Neuronal stem cell (in vitro differentiated cells): ENCODE measurements around the gene SNRK.

Experiments used
- DNase-seq: peaks from one replicate; pipeline ENCODE4 v3.0.0-alpha.2; 2013; ENCODE audit warnings: low spot score
- H2AFZ ChIP-seq: one replicate; pipeline ENCODE4 v1.6.1; 2013; ENCODE audit warnings: mild to moderate bottlenecking, low read length, inconsistent platforms
- H2AK5ac ChIP-seq: 2 replicates; pipeline ENCODE4 v1.6.1; 2013; ENCODE audit warnings: low read depth, mild to moderate bottlenecking, inconsistent platforms, low read length, moderate library complexity, mixed read lengths
- H2BK120ac ChIP-seq: 2 replicates; pipeline ENCODE4 v1.6.1; 2013; ENCODE audit warnings: low read depth, mild to moderate bottlenecking, inconsistent platforms, low read length, moderate library complexity, mixed read lengths
- H2BK12ac ChIP-seq: one replicate; pipeline ENCODE4 v1.6.1; 2013; ENCODE audit warnings: low read length, inconsistent platforms
- H2BK15ac ChIP-seq: 2 replicates; pipeline ENCODE4 v1.6.1; 2013; ENCODE audit warnings: mild to moderate bottlenecking, low read length, inconsistent platforms, mixed read lengths
- H2BK5ac ChIP-seq: one replicate; pipeline ENCODE4 v1.6.1; 2013; ENCODE audit warnings: inconsistent platforms, mild to moderate bottlenecking, low read length, moderate library complexity
- H3K14ac ChIP-seq: one replicate; pipeline ENCODE4 v1.6.1; 2013; ENCODE audit warnings: low read length, inconsistent platforms
- H3K18ac ChIP-seq: 2 replicates; pipeline ENCODE4 v1.6.1; 2013; ENCODE audit warnings: low read length, inconsistent platforms
- H3K23ac ChIP-seq: 2 replicates; pipeline ENCODE4 v1.6.1; 2013; ENCODE audit warnings: low read depth, mild to moderate bottlenecking, mixed read lengths, low read length, inconsistent platforms; ENCODE audit not compliant: poor library complexity
- H3K27ac ChIP-seq: replicated peaks from 3 replicates; pipeline ENCODE4 v1.5.1; 2013; ENCODE audit warnings: low read length, inconsistent platforms
- H3K27me3 ChIP-seq, 3 experiments: 2 replicates each; pipeline ENCODE4 v1.6.1; 2013; ENCODE audit warnings: low read length in 3 of 3, mild to moderate bottlenecking in 2 of 3, inconsistent platforms in 1 of 3, low read depth in 1 of 3, mixed read lengths in 1 of 3, moderate library complexity in 1 of 3; ENCODE audit not compliant: control insufficient read depth in 3 of 3, insufficient read depth in 3 of 3
- H3K36me3 ChIP-seq, 2 donors: replicated peaks in 1 of 2; 2 replicates each; pipeline ENCODE4 v1.6.1; 2013; ENCODE audit warnings: low read length in 2 of 2; ENCODE audit not compliant: control insufficient read depth in 2 of 2, insufficient read depth in 2 of 2
- H3K4ac ChIP-seq: 2 replicates; pipeline ENCODE4 v1.6.1; 2013; ENCODE audit warnings: inconsistent platforms, mild to moderate bottlenecking, low read length, moderate library complexity
- H3K4me1 ChIP-seq, 2 donors: 1 replicate in 1 of 2; 2 replicates in 1 of 2; pipeline ENCODE4 v1.6.1; 2013; ENCODE audit warnings: low read length in 2 of 2, low read depth in 1 of 2; ENCODE audit not compliant: control insufficient read depth in 2 of 2, insufficient read depth in 1 of 2
- H3K4me2 ChIP-seq: one replicate; pipeline ENCODE4 v1.6.1; 2013; ENCODE audit warnings: mild to moderate bottlenecking, low read length, inconsistent platforms; ENCODE audit not compliant: insufficient read depth, poor library complexity, severe bottlenecking
- H3K4me3 ChIP-seq, 2 donors: 2 replicates each; pipeline ENCODE4 v1.5.1; 2013; ENCODE audit warnings: low read length in 2 of 2, mild to moderate bottlenecking in 2 of 2, inconsistent platforms in 1 of 2, moderate library complexity in 1 of 2
- H3K79me1 ChIP-seq: one replicate; pipeline ENCODE4 v1.6.1; 2013; ENCODE audit warnings: low read depth, mild to moderate bottlenecking, inconsistent platforms, low read length, moderate library complexity
- H3K9ac ChIP-seq: one replicate; pipeline ENCODE4 v1.6.1; 2013; ENCODE audit warnings: mild to moderate bottlenecking, low read depth, low read length, inconsistent platforms; ENCODE audit not compliant: poor library complexity
- H3K9me3 ChIP-seq, 2 donors: replicated peaks in 1 of 2; 2 replicates each; pipeline versions ENCODE3 to v1.6.1; 2013; ENCODE audit warnings: low read length in 2 of 2, mild to moderate bottlenecking in 2 of 2, inconsistent platforms in 1 of 2, low read depth in 1 of 2, mixed read lengths in 1 of 2, moderate library complexity in 1 of 2; ENCODE audit not compliant: control insufficient read depth in 2 of 2, insufficient read depth in 1 of 2
- H4K8ac ChIP-seq: one replicate; pipeline ENCODE4 v1.6.1; 2013; ENCODE audit warnings: low read depth, mild to moderate bottlenecking, inconsistent platforms, low read length, moderate library complexity
- H4K91ac ChIP-seq: one replicate; pipeline ENCODE4 v1.6.1; 2013; ENCODE audit warnings: low read length, low read depth, mild to moderate bottlenecking, inconsistent platforms; ENCODE audit not compliant: poor library complexity
- WGBS, 2 donors: extraction: QIAGEN DNeasy Blood & Tissue Kit; methylation state at CpG; one replicate each; pipeline ENCODE4 v1.1.7; 2013; ENCODE audit warnings: missing lambda C conversion rate in 2 of 2, mixed read lengths in 1 of 2; ENCODE audit not compliant: insufficient read length in 2 of 2, insufficient replicate concordance in 1 of 2; ENCODE audit errors: extremely low coverage in 2 of 2; 5-methylcytosine and 5-hydroxymethylcytosine counted together

Gene SNRK

DNA sequence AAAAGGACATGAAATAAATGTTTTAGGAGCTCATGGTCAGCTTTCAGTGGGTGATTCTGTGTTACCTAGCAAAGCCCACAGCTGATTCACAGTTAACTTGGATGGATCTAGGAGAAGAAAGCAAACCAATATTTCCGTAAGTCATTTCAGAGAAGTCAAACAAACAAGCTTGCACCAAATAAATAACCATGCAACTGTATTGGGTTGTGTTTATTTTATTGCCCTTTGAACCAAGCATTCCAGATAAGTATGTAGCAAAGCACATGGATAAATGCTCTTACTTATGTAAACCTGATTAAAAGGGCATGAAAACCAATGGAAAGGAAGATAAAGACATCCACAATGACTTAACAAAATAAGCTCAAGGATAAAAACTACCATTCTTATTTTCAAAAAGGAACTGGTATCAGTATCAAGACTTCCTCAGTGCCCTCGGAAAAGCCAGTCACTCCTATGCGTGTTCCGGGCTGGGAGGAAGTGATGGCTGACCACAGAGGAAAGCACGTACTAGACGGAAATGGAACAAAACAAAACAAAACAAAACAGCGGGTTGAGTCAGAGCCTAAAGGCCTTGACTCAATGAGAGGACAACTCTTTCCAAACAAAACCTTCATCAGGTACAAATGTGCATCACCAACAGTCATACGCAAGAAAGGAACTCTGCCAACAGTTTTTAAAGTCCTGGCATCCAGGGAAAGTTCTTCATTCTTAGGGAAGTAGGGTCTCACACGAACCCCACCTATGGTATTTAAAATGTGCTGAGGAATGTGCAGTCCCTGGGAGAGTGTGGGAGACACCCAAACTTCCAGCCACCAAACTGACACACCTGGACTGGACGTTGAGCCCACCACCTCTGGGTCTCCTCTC, 103.3 kb downstream of the SNRK start:
- Histone ChIP-seq H3K4me1 (peaks cover 0 to 3% of the 10 kb centered on the region in 2 donors), H3K27ac (no peak overlapping the region), H3K79me1 (no peaks in the 10 kb centered on the region), H4K8ac (no peak overlapping the region), H3K14ac (no peak overlapping the region), H3K4ac (no peak overlapping the region), H4K91ac (no peak overlapping the region), H2BK12ac (no peak overlapping the region), H3K4me2 (no peak overlapping the region), H2BK120ac (no peak overlapping the region), H3K4me3 (no peak overlapping the region), H3K18ac (no peak overlapping the region), H2AK5ac (no peak overlapping the region), H3K9ac (no peak overlapping the region), H2BK15ac (no peak overlapping the region), H3K9me3 (no peaks in the 10 kb centered on the region), H3K27me3 (no peaks in the 10 kb centered on the region), H2BK5ac (no peak overlapping the region), H2AFZ (no peak overlapping the region), H3K23ac (no peak overlapping the region), H3K36me3 (no peaks in the 10 kb centered on the region)
- no peak for DNase-seq
- WGBS, 2 donors, result no CpG with 5 or more reads among the region's 10 CpGs

DNA sequence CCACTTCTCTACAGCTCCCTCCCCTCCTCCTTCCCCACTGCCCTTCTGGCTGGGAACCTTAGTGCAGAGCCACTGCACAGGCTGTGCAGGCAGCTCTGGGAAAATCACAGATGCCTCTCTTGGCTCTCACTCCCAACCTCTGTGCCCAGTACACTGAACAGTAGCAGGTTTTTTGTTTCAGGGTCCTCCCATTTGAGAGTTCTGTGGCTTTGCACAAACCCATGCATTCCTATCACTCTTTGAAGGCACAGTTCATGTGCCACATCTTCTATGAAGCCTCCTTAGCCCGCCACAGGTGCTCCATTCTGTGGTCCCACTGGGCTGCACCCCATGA, 103.9 kb downstream of the SNRK start:
- DNase-seq, result no peak
- no peak overlapping the region for H3K27ac ChIP-seq

DNA sequence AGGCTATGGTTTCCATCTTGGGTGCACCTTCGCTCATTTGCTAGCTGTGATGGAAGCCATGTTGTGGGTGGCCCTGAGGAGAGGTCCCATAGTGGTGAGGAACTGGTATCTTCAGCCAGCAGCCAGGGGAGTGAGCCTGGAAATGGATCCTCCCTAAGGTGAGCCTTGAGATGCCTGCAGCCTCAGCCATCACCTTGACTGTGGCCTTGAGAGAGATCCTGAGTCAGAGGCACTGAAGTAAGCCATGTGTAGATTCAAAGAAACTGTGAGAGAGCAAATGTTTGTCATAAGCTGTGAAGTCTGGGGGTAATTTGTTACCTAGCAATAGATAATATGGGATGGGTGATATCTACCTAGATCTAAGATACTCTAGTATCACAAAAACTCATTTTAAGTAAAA, 105.3 kb downstream of the SNRK start:
- peak overlapping the region; percentile 52 for H3K23ac ChIP-seq
- no peaks in the 10 kb centered on the region for H3K79me1 ChIP-seq
- H3K27ac ChIP-seq, result no peak overlapping the region
- no peak overlapping the region for H3K4me3 ChIP-seq
- H2BK15ac ChIP-seq, result no peak overlapping the region
- no peak overlapping the region for H3K4ac ChIP-seq
- no peak overlapping the region for H3K14ac ChIP-seq
- H2BK5ac ChIP-seq, result no peak overlapping the region
- H3K36me3 ChIP-seq, result no peaks in the 10 kb centered on the region
- no peaks in the 10 kb centered on the region for H3K9me3 ChIP-seq
- DNase-seq, result no peak
- H2AK5ac ChIP-seq, result no peak overlapping the region
- no peak overlapping the region for H4K8ac ChIP-seq
- H3K27me3 ChIP-seq, result no peaks in the 10 kb centered on the region
- H3K4me2 ChIP-seq, result no peak overlapping the region
- H2AFZ ChIP-seq, result no peak overlapping the region
- no peak overlapping the region for H3K9ac ChIP-seq
- no CpG with 5 or more reads among the region's 1 CpG for WGBS, 2 donors
- no peak overlapping the region for H4K91ac ChIP-seq
- H2BK12ac ChIP-seq, result no peak overlapping the region
- H2BK120ac ChIP-seq, result no peak overlapping the region
- H3K18ac ChIP-seq, result no peak overlapping the region
- H3K4me1 ChIP-seq, result peaks cover 0 to 3% of the 10 kb centered on the region in 2 donors

More for the DNA sequence above, 103.9 kb downstream of the SNRK start:
- H2AK5ac ChIP-seq, result no peak overlapping the region
- no peak overlapping the region for H3K4me3 ChIP-seq
- H3K14ac ChIP-seq, result no peak overlapping the region
- H2BK15ac ChIP-seq, result no peak overlapping the region
- H3K18ac ChIP-seq, result no peak overlapping the region
- no peak overlapping the region for H3K9ac ChIP-seq
- H3K9me3 ChIP-seq, result no peaks in the 10 kb centered on the region
- no peak overlapping the region for H3K23ac ChIP-seq
- no peaks in the 10 kb centered on the region for H3K79me1 ChIP-seq
- no peak overlapping the region for H2BK12ac ChIP-seq
- H3K4ac ChIP-seq, result no peak overlapping the region
- H4K8ac ChIP-seq, result no peak overlapping the region
- peaks cover 0 to 3% of the 10 kb centered on the region in 2 donors for H3K4me1 ChIP-seq
- no peak overlapping the region for H2AFZ ChIP-seq
- no peak overlapping the region for H2BK120ac ChIP-seq
- H3K4me2 ChIP-seq, result no peak overlapping the region
- no peaks in the 10 kb centered on the region for H3K36me3 ChIP-seq
- H2BK5ac ChIP-seq, result no peak overlapping the region
- no peak overlapping the region for H4K91ac ChIP-seq
- no peaks in the 10 kb centered on the region for H3K27me3 ChIP-seq
- no CpG with 5 or more reads among the region's 1 CpG for WGBS, 2 donors

DNA sequence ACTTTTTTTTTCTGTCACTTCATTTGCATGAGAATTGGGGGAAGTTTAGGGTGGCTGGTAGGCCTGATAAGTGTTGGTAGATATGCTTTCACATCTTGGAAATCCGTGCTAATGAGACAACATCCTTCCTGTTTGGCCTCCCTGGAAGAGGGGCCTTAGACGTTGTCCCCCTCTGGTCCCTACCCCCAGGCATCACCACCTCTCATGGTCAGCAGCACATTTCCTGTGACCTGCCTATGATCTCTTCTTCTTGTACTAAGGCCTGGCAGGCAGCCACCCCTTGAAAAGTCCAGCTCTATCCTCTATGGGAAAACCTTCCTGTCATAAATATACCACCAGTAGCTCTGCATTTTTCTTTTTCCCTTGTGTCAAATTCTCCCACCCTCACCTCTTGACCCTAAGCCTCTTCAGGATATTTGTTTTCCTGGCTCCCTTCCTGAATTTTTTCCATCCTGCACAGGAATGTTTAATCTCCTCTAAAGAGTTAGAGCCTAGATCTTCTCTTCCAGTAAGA, 107.8 kb downstream of the SNRK start:
- H3K4me1 ChIP-seq, result no peaks in the 10 kb centered on the region
- no peak overlapping the region for H3K27ac ChIP-seq
- DNase-seq, result no peak
- H4K8ac ChIP-seq, result no peak overlapping the region
- no peak overlapping the region for H2BK5ac ChIP-seq
- H2BK120ac ChIP-seq, result no peak overlapping the region
- H3K18ac ChIP-seq, result no peak overlapping the region
- no peak overlapping the region for H2AFZ ChIP-seq
- H3K4me3 ChIP-seq, result no peak overlapping the region
- H3K14ac ChIP-seq, result no peak overlapping the region
- no peak overlapping the region for H3K4me2 ChIP-seq
- no peak overlapping the region for H2BK12ac ChIP-seq
- H3K4ac ChIP-seq, result no peak overlapping the region
- H3K9ac ChIP-seq, result no peak overlapping the region
- no CpG with 5 or more reads among the region's 2 CpGs for WGBS, 2 donors
- H3K36me3 ChIP-seq, result no peaks in the 10 kb centered on the region
- H2AK5ac ChIP-seq, result no peak overlapping the region
- no peak overlapping the region for H4K91ac ChIP-seq
- H3K9me3 ChIP-seq, result no peaks in the 10 kb centered on the region
- H3K79me1 ChIP-seq, result no peaks in the 10 kb centered on the region
- no peak overlapping the region for H3K23ac ChIP-seq
- no peak overlapping the region for H2BK15ac ChIP-seq
- H3K27me3 ChIP-seq, result no peaks in the 10 kb centered on the region
